Psoas muscle (tissue), 8 donors: ENCODE measurements around the gene ANAPC1. TPM values are rescaled to one million over a fixed set of nuclear protein-coding genes. Genes with fewer than 3 reads are reported as not detected.
"Not testable (repeated sequence)": the region's sequence is repeated elsewhere in the genome, so short reads cannot be mapped to it uniquely, and the experiment has no call there.

ENCODE experiments used
- ATAC-seq, 4 donors: fragments of 200-7000 bp; cut with Tn5 transposase; one replicate each; pipeline ENCODE4 v1.9.1; 2020; ENCODE audit warnings: moderate library complexity in 3 of 4, mild to moderate bottlenecking in 2 of 4
- DNase-seq, 2 donors: peaks; one replicate each; pipeline ENCODE4 v3.0.0-alpha.2; 2020
- H3K27ac ChIP-seq: fragments of 200-600 bp; one replicate; pipeline ENCODE4 v1.8.0; 2022
- H3K27me3 ChIP-seq, 3 donors: fragments of 200-600 bp in 1 of 3; one replicate each; pipeline versions ENCODE4 v1.6.1 to v1.8.0; 2013 to 2022; ENCODE audit warnings: low read length in 2 of 3, mild to moderate bottlenecking in 2 of 3, moderate library complexity in 1 of 3; ENCODE audit not compliant: insufficient read depth in 3 of 3
- H3K36me3 ChIP-seq, 2 donors: fragments of 200-600 bp in 1 of 2; one replicate each; pipeline versions ENCODE4 v1.6.1 to v1.8.0; 2013 to 2022; ENCODE audit warnings: low read depth in 1 of 2, mild to moderate bottlenecking in 1 of 2, moderate library complexity in 1 of 2; ENCODE audit not compliant: insufficient read depth in 1 of 2
- H3K4me1 ChIP-seq: fragments of 200-600 bp; one replicate; pipeline ENCODE4 v1.8.0; 2022
- H3K4me3 ChIP-seq: fragments of 200-600 bp; one replicate; pipeline ENCODE4 v1.8.0; 2022; ENCODE audit warnings: mild to moderate bottlenecking
- H3K9me3 ChIP-seq: fragments of 200-600 bp; one replicate; pipeline ENCODE4 v1.8.0; 2022
- CTCF ChIP-seq: fragments of 200-600 bp; IDR thresholded peaks from one replicate; pipeline ENCODE4 v1.8.0; 2022; ENCODE audit warnings: antibody characterized with exemption
- WGBS, 3 donors: extraction: QIAGEN DNeasy Blood & Tissue Kit; methylation state at CpG; one replicate each; pipeline versions ENCODE4 v1.1.6 to v1.1.7; 2013; 5-methylcytosine and 5-hydroxymethylcytosine counted together
- intact Hi-C, 2 donors: fragments of 100-400 bp; cut with DNase I; formaldehyde crosslinking; loops; one replicate each; pipeline versions ENCODE4 v1.11.0 to v1.14.2; 2022
- polyA plus RNA-seq, 3 donors: library from polyadenylated mRNA; stranded (reverse); fragments of 200-250 nt; gene quantifications; one replicate each; pipeline ENCODE4 v1.2.3, GENCODE V29; 2013
- total RNA-seq, 4 donors: library from RNA; stranded (reverse); fragmentation: NEBNext Ultra II Directional in 2 of 4; extraction: Animal tissue kit (Norgen Biotek cat#: 25700) in 2 of 4; gene quantifications; one replicate each; pipeline versions ENCODE4 v1.2.1 to v1.2.4, GENCODE V29; 2021 to 2023
- donor health status: healthy with polysubstance abuse.
- donor health status: DM: no; HTN: no; CAD: no; lungs with moderate emphysema.
- donor health status: Bipolar disorder and iron deficiency.
- donor health status: healthy.
- donor health status: DM: yes; HTN: yes; CAD: no.
- donor health status: DM: no; HTN: no; CAD: no.
- donor health status: DM: no; HTN: no; CAD: no.
- donor health status: DM: yes; HTN: yes; CAD: no.

The ANAPC1 gene
- total and polyA plus RNA-seq, 7 donors: 3.9 to 23.9 (median 16.3) TPM

GRCh38 chr2:111834221-111834620, 49.8 kb downstream of the ANAPC1 start:
- 93 to 96% (median 96%) methylated on average over 3 of the region's 3 CpGs for WGBS, 3 donors
- not testable (repeated sequence) for ATAC-seq
- H3K36me3 ChIP-seq: peaks cover 0 to 60% of the 10 kb centered on the region in 2 donors

GRCh38 chr2:111830479-111830878, 53.5 kb downstream of the ANAPC1 start:
- DNase-seq, H3K27me3 ChIP-seq, H3K27ac ChIP-seq, H3K4me1 ChIP-seq, intact Hi-C loops, H3K9me3 ChIP-seq, H3K4me3 ChIP-seq, ATAC-seq: not testable (repeated sequence)
- H3K36me3 ChIP-seq: peaks cover 0 to 62% of the 10 kb centered on the region in 2 donors
- 100% methylated on average over 1 of the region's 1 CpG for WGBS, 3 donors

More at GRCh38 chr2:111834221-111834620, 49.8 kb downstream of the ANAPC1 start:
- intact Hi-C loops, H3K4me1 ChIP-seq, H3K27me3 ChIP-seq, H3K4me3 ChIP-seq, DNase-seq, H3K27ac ChIP-seq, H3K9me3 ChIP-seq: not testable (repeated sequence)

GRCh38 chr2:111828217-111828766, 55.7 kb downstream of the ANAPC1 start:
- H3K4me1 ChIP-seq, H3K27me3 ChIP-seq, H3K4me3 ChIP-seq, H3K9me3 ChIP-seq, ATAC-seq, intact Hi-C loops, H3K27ac ChIP-seq, DNase-seq: not testable (repeated sequence)
- 73 to 89% (median 87%) methylated on average over 4 of the region's 4 CpGs for WGBS, 3 donors
- peaks cover 0 to 60% of the 10 kb centered on the region in 2 donors for H3K36me3 ChIP-seq

DNA sequence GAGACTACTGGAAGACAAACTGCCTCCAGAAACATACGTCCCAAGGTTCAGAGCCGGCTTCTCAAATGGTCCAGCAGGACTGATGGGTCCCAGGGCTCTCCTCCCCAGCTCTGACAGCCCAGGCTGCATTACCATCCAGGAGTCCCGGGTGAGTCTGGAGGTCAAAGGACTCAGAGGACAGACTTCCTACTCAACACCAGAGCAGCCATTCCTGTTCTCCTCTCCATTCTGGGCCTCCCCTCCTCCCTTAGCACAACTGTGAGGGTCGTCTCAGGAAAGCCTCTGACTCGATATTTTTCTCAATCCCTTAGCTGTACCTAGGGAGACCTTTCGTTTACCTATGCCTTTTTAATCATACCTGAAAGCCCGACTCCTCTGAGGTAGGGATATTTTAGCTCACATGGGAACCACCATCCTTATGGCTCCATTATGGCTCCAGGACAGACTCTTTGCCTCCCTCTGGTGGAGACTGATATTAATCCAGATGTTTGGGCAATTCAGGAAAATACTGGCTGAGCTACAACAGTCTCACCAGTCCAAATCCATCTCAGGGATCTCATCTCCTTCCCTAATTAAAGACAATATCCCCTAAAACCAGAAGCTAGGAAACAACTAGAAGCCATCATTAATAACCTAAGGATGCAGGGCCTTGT, 70.9 kb downstream of the ANAPC1 start:
- H3K27ac ChIP-seq, H3K4me1 ChIP-seq, H3K4me3 ChIP-seq, H3K36me3 ChIP-seq, intact Hi-C loops, H3K27me3 ChIP-seq, DNase-seq, H3K9me3 ChIP-seq: not testable (repeated sequence)
- 73 to 92% (median 81%) methylated on average over 1 to 4 of the region's 7 CpGs for WGBS, 3 donors
- TF ChIP-seq CTCF: peak; percentile 22
- ATAC-seq: peak in 3 of 4 donors; percentile 53 to 83 (median 68)

DNA sequence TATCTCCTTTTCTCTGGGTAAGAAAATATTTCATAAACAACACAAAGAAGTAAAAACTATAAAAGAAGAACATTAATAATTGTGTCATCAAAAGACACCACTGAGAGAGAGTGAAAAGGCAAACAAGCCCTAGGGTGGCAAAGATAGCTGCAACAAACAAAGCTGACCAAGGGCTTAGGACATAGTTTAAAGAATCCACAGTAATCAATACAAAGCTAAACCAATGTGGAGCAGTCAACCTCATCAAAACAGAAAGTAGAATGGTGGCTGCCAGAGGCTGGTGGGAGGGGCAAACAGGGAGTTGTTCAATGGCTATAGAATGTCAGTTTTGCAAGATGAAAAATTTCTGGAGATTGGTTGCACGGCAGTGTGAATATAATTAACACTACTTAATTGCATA, 93.4 kb downstream of the ANAPC1 start:
- H3K4me3 ChIP-seq, H3K27me3 ChIP-seq, intact Hi-C loops, H3K27ac ChIP-seq, H3K4me1 ChIP-seq, ATAC-seq, H3K9me3 ChIP-seq, DNase-seq: not testable (repeated sequence)
- 100% methylated on average over 1 of the region's 1 CpG for WGBS, 3 donors
- H3K36me3 ChIP-seq: peaks cover 0 to 13% of the 10 kb centered on the region in 2 donors

DNA sequence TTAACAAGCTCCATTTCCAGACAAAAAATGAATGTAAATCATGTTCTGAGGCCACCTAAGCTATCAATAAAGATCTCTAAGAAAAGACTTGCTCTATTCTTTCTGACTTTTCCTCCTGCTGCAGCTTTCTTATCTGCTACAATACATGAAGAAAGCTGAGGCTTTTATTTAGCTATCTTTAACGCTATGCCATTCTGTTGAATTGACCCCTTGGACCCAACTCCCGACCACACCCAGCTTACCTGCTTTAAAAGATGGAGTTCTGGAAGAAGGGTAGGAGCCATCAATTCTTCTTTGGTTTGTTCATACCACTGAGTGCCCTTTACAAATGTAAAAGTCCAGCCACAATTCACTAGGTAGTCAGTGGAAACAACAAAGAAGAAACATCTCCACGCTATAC, 99.9 kb downstream of the ANAPC1 start:
- intact Hi-C loops: not testable (repeated sequence)
- 93 to 98% (median 93%) methylated on average over 2 to 3 of the region's 3 CpGs for WGBS, 3 donors

DNA sequence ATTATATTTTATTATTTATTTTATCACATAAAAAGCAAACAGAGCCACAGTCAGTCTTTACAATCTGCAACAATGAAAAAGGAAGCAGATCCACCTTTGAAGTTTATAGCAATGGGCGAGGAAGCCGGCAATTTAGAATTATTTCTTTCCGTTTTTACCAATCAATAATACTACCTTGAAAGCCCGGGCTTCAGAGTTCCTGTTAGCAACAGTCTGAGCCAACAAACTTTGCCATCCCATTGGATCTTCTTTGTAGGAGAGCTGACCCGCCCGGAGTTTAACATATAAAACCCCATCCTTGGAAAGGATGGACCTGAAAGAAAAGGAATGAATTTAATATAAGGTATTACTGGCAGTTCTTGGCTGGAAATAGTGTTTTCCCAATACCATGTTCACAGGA, 101.8 kb downstream of the ANAPC1 start:
- peaks cover 0 to 22% of the 10 kb centered on the region in 2 donors for H3K36me3 ChIP-seq
- intact Hi-C loops, H3K9me3 ChIP-seq, ATAC-seq, H3K4me3 ChIP-seq, H3K27ac ChIP-seq, DNase-seq, H3K4me1 ChIP-seq, H3K27me3 ChIP-seq: not testable (repeated sequence)
- WGBS, 3 donors: 96 to 97% (median 97%) methylated on average over 6 of the region's 6 CpGs

More for the DNA sequence above, 99.9 kb downstream of the ANAPC1 start:
- H3K27ac ChIP-seq, DNase-seq, H3K9me3 ChIP-seq, ATAC-seq, H3K4me1 ChIP-seq, H3K4me3 ChIP-seq, H3K27me3 ChIP-seq: not testable (repeated sequence)
- peaks cover 0 to 25% of the 10 kb centered on the region in 2 donors for H3K36me3 ChIP-seq

- intact Hi-C loops, H3K27me3 ChIP-seq, H3K4me1 ChIP-seq, ATAC-seq, H3K9me3 ChIP-seq, DNase-seq, H3K4me3 ChIP-seq, H3K27ac ChIP-seq: not testable (repeated sequence)
- peaks cover 0 to 22% of the 10 kb centered on the region in 2 donors for H3K36me3 ChIP-seq
- 63 to 81% (median 71%) methylated on average over 8 of the region's 9 CpGs for WGBS, 3 donors
Observed at GRCh38 chr2:111781443-111782094, 102.4 kb downstream of the ANAPC1 start.

DNA sequence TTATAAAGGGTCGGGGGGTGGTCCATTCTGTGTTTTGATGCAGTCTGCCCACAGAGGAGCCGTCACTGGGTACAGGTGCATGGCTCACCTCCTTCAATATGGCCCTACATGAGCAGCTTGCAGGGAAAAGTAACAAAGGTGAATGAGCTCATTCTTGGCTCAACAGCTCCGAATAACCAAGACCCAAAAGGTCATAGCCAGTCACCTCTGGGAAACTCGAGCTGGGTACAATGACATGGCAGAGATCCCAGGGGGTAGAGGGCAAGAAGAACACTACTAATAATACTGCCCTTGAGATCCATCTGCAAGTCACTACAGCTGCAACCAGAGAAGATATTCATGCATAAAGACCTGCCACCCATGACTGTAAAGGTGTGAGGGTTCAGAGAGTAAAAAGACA, 106.8 kb downstream of the ANAPC1 start:
- DNase-seq, H3K27me3 ChIP-seq, H3K9me3 ChIP-seq, H3K4me3 ChIP-seq, intact Hi-C loops, H3K27ac ChIP-seq, H3K36me3 ChIP-seq, H3K4me1 ChIP-seq: not testable (repeated sequence)
- peak; percentile 26 to 70 (median 64) for ATAC-seq
- 39 to 51% (median 41%) methylated on average over 4 of the region's 4 CpGs for WGBS, 3 donors

DNA sequence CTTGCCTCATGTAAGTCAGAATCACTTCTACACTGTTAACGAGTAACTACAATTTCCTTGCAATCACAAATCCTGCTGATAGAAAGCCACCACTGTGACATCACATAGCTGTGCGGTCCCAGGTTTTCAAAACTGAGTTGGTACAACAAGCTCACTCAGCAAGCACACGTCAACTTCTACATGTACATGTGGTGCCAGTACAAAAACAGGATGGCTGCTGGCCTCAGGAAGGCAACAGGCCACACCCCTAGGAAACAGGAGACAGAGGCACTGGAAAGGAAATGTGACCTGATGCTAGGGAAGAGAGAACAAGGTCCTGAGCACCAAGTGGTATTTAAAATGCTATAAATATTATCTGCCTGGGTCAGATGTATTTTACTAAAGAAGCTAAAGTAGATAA, 107.7 kb downstream of the ANAPC1 start:
- H3K36me3 ChIP-seq, H3K4me1 ChIP-seq, intact Hi-C loops, H3K9me3 ChIP-seq, H3K27me3 ChIP-seq, H3K4me3 ChIP-seq, DNase-seq: not testable (repeated sequence)
- ATAC-seq: peak; percentile 68 to 87 (median 76)
- WGBS, 3 donors: 7 to 70% (median 29%) methylated on average over 1 of the region's 3 CpGs
- peak overlapping the region; percentile 56 for H3K27ac ChIP-seq
